Fibroblast of the aortic adventitia (primary cell): ENCODE results near the gene MRPL12. TPM values are rescaled to one million over a fixed set of nuclear protein-coding genes. Genes with fewer than 3 reads are reported as not detected.

Experiments
- DNase-seq: peaks from one replicate; pipeline ENCODE4 v3.0.0-alpha.2; 2010; ENCODE audit warnings: low read depth
- H3K4me3 ChIP-seq: 2 replicates; pipeline ENCODE4 v1.5.1; 2011; ENCODE audit warnings: low read depth, mild to moderate bottlenecking, control low read depth, low read length, moderate library complexity
- CTCF ChIP-seq: IDR thresholded peaks from 2 replicates; pipeline ENCODE4 v1.5.1; 2011; ENCODE audit warnings: mild to moderate bottlenecking, low read length, control low read depth, inconsistent platforms; ENCODE audit not compliant: insufficient read depth
- total RNA-seq: library from RNA; depleted of rRNA; stranded (reverse); fragments of >200 nt; gene quantifications from 2 replicates; pipeline ENCODE4 v1.2.3, GENCODE V29; 2012; ENCODE audit warnings: low replicate concordance

The MRPL12 gene
- total RNA-seq, 1 donor, result 19.2 TPM

DNA sequence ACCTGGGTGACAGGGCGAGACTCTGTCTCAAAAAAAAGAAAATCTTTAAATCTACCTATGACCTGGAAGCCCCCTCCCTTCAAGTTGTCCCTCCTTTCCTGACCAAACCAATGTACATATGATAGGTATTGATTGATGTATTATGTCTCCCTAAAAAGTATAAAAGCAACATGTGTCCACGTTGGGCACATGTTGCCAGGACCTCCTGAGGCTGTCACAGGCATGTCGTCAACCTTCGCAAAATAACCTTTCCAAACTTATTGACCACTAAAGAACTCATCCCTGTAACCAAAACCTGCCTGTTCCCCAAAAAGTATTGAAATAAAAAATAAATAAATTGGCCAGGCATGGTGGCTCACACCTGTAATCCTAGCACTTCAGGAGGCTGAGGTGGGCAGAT is 41.2 kb upstream of the MRPL12 start:
- DNase-seq, result no peak
- TF ChIP-seq CTCF, result no peak
- no peak overlapping the region for H3K4me3 ChIP-seq

- TF ChIP-seq CTCF, result no peak
- no peak overlapping the region for H3K4me3 ChIP-seq
- DNase-seq, result no peak
These were observed 39.1 kb upstream of the MRPL12 start for GRCh38 chr17:81664051-81664470.

- peak; percentile 18 for DNase-seq
- no peak for TF ChIP-seq CTCF
- peak overlapping the region; percentile 90 for H3K4me3 ChIP-seq
These were observed 37.7 kb upstream of the MRPL12 start for GRCh38 chr17:81665205-81666091.

GRCh38 chr17:81666092-81666341 is 37.1 kb upstream of the MRPL12 start:
- H3K4me3 ChIP-seq, result peak overlapping the region; percentile 90
- TF ChIP-seq CTCF, result no peak
- DNase-seq, result no peak

DNA sequence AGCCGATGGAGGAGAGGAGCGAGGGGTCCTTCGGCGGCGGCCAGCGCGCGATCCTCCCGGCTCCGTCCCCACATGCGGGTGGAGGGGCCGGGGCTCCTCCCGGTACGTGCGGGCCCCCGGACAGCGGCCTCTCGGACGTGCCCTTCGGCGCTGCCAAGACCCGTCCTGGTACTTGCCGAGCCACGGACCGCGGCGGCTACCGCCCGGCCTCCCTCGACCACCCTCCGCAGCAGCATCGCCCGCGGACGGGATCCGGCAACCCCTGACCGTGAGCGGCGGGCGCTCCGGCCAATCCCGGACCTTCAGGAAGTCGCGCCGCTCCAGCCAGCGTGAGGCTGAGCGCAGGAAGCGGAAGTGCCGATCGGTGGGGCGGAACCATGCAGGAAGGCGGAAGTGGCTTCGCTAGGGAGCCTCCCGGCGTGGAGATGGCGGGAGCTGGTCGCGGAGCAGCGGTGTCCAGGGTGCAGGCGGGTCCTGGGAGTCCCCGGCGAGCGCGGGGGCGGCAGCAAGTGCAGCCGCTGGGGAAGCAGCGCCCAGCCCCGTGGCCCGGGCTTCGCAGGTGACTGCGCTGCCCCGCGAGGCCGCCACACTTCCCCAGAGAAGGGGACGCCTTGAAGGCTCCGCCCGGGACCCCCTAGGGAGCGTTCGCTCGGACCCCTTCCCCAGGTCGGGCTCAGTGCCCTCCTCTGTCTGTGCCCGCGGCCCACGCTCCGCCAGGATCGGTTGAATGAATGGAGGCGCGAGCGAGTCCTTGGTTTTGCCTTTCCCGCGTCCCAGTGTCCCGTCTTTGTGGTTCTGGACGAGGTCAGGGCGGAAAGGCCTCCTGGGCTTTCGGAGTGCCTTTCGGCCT is 36.6 kb upstream of the MRPL12 start, which contains the start of the genes CCDC137 and OXLD1:
CCDC137 (plus strand) TSS at position 396 of the 850 bp plus-strand sequence; CDS start at position 426, 30 bp downstream.
OXLD1 (minus strand) TSS at position 264 of the 850 bp plus-strand sequence; CDS start at position 236, 28 bp downstream.
- H3K4me3 ChIP-seq, result peak within 1 kb of the TSS; percentile 90
- TF ChIP-seq CTCF, result no peak
- peak; percentile 95 for DNase-seq

GRCh38 chr17:81667754-81668153 is 35.4 kb upstream of the MRPL12 start:
- TF ChIP-seq CTCF, result no peak
- no peak for DNase-seq
- H3K4me3 ChIP-seq, result peak overlapping the region; percentile 35
